Measurements from ENCODE around the gene PLEKHN1.

PLEKHN1 gene

GRCh38 chr1:936348-937264 is 29.7 kb upstream of the PLEKHN1 start:
- H4K20me1 ChIP-seq (ENCODE audit: insufficient read depth, low read length) = no peaks in the 10 kb centered on the region
- no peaks in the 10 kb centered on the region for H3K9me2 ChIP-seq (ENCODE audit: low read depth, low read length)
- H3K9me3 ChIP-seq (ENCODE audit: low read length) = no peaks in the 10 kb centered on the region
- peaks cover 26% of the 10 kb centered on the region; the same call in 1 of the 2 replicates for H3K27me3 ChIP-seq (ENCODE audit: insufficient read depth, low read length)
- H2AFZ ChIP-seq (ENCODE audit: low read length) = no peak overlapping the region
- H3K36me3 ChIP-seq (ENCODE audit: insufficient read depth, low read length) = no peaks in the 10 kb centered on the region
- H3K4me3 ChIP-seq (ENCODE audit: low read depth, low read length, poor library complexity, severe bottlenecking) = no peak overlapping the region
- peaks cover 7% of the 10 kb centered on the region for H3K4me1 ChIP-seq (ENCODE audit: insufficient read depth, low read length, severe bottlenecking)
- no peak for TF ChIP-seq CTCF (IDR thresholded peaks at IDR 0.05; ENCODE audit: low read length)
- TF ChIP-seq EZH2 (IDR thresholded peaks at IDR 0.05; ENCODE audit: borderline replicate concordance, low read length) = no peak
- no peaks in the 10 kb centered on the region for H3F3A ChIP-seq (ENCODE audit: insufficient read depth, low read length)
- H3K9ac ChIP-seq (ENCODE audit: low read length) = no peak overlapping the region
- no peaks in the 10 kb centered on the region for H3K79me2 ChIP-seq (ENCODE audit: insufficient read depth, low read length)
- no peak overlapping the region for H3K4me2 ChIP-seq (ENCODE audit: low read length)
- H3K27ac ChIP-seq (ENCODE audit: low read depth, low read length, poor library complexity, severe bottlenecking) = no peak overlapping the region

- H3K79me2 ChIP-seq (ENCODE audit: insufficient read depth, low read length) = no peaks in the 10 kb centered on the region
- H3K4me1 ChIP-seq (ENCODE audit: insufficient read depth, low read length, severe bottlenecking) = peaks cover 9% of the 10 kb centered on the region
- H3K9ac ChIP-seq (ENCODE audit: low read length) = no peak overlapping the region
- no peak overlapping the region for H3K4me3 ChIP-seq (ENCODE audit: low read depth, low read length, poor library complexity, severe bottlenecking)
- peaks cover 26% of the 10 kb centered on the region; the same call in 1 of the 2 replicates for H3K27me3 ChIP-seq (ENCODE audit: insufficient read depth, low read length)
- H2AFZ ChIP-seq (ENCODE audit: low read length) = no peak overlapping the region
- no peaks in the 10 kb centered on the region for H3K36me3 ChIP-seq (ENCODE audit: insufficient read depth, low read length)
- H4K20me1 ChIP-seq (ENCODE audit: insufficient read depth, low read length) = no peaks in the 10 kb centered on the region
- H3K27ac ChIP-seq (ENCODE audit: low read depth, low read length, poor library complexity, severe bottlenecking) = no peak overlapping the region
- H3K9me2 ChIP-seq (ENCODE audit: low read depth, low read length) = no peaks in the 10 kb centered on the region
- no peak overlapping the region for H3K4me2 ChIP-seq (ENCODE audit: low read length)
- TF ChIP-seq EZH2 (IDR thresholded peaks at IDR 0.05; ENCODE audit: borderline replicate concordance, low read length) = no peak
- TF ChIP-seq CTCF (IDR thresholded peaks at IDR 0.05; ENCODE audit: low read length) = no peak
- H3F3A ChIP-seq (ENCODE audit: insufficient read depth, low read length) = no peaks in the 10 kb centered on the region
- H3K9me3 ChIP-seq (ENCODE audit: low read length) = no peaks in the 10 kb centered on the region
Observed at GRCh38 chr1:937521-937920, 28.8 kb upstream of the PLEKHN1 start.

- Histone ChIP-seq H4K20me1 (ENCODE audit: insufficient read depth, low read length) (no peaks in the 10 kb centered on the region), H3K4me2 (ENCODE audit: low read length) (no peak overlapping the region), H3K27ac (ENCODE audit: low read depth, low read length, poor library complexity, severe bottlenecking) (no peak overlapping the region), H3K9me2 (ENCODE audit: low read depth, low read length) (no peaks in the 10 kb centered on the region), H3F3A (ENCODE audit: insufficient read depth, low read length) (no peaks in the 10 kb centered on the region), H3K4me3 (ENCODE audit: low read depth, low read length, poor library complexity, severe bottlenecking) (no peak overlapping the region), H3K36me3 (ENCODE audit: insufficient read depth, low read length) (no peaks in the 10 kb centered on the region), H3K27me3 (ENCODE audit: insufficient read depth, low read length) (peaks cover 20% of the 10 kb centered on the region; the same call in 1 of the 2 replicates), H3K79me2 (ENCODE audit: insufficient read depth, low read length) (no peaks in the 10 kb centered on the region), H3K9me3 (ENCODE audit: low read length) (no peaks in the 10 kb centered on the region), H3K4me1 (ENCODE audit: insufficient read depth, low read length, severe bottlenecking) (peaks cover 9% of the 10 kb centered on the region), H2AFZ (ENCODE audit: low read length) (no peak overlapping the region), H3K9ac (ENCODE audit: low read length) (no peak overlapping the region)
- no peak; the same call in 1 of the 2 replicates for TF ChIP-seq CTCF (IDR thresholded peaks at IDR 0.05; ENCODE audit: low read length)
- no peak for TF ChIP-seq EZH2 (IDR thresholded peaks at IDR 0.05; ENCODE audit: borderline replicate concordance, low read length)
Observed at GRCh38 chr1:938088-938683, 28.1 kb upstream of the PLEKHN1 start.
